ENCODE results near the gene CBFA2T3.

CBFA2T3 gene

DNA sequence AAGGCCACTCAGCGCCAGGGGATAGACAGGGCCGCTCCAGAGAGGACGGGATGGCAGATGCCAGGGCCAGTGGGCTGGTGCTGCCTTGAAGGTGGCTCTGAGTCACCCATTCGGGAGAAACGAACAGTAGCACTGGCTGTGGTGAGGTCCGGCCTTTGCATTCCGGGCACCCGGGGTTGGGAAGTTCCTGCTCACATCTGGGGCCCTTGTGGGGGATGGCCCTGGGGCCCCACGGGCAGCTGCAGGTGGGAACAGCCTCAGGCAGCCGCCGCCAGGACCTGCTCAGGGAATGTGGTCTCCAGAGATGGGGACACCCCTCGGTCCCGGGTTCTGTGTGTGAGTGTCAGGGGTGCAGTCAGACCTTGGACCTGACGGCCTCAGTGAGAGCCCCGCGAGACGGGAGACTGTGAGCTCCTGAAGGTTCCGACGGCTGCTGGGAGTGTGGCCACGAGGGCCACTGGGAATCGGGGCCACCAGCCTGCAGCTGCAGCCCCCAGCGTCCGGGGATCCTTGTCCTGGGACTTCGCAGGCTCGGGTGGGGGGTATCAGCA lies 1.4 kb downstream of the CBFA2T3 start:
- no peak for DNase-seq (ENCODE audit: low spot score)
- TF ChIP-seq, protein P1, sequence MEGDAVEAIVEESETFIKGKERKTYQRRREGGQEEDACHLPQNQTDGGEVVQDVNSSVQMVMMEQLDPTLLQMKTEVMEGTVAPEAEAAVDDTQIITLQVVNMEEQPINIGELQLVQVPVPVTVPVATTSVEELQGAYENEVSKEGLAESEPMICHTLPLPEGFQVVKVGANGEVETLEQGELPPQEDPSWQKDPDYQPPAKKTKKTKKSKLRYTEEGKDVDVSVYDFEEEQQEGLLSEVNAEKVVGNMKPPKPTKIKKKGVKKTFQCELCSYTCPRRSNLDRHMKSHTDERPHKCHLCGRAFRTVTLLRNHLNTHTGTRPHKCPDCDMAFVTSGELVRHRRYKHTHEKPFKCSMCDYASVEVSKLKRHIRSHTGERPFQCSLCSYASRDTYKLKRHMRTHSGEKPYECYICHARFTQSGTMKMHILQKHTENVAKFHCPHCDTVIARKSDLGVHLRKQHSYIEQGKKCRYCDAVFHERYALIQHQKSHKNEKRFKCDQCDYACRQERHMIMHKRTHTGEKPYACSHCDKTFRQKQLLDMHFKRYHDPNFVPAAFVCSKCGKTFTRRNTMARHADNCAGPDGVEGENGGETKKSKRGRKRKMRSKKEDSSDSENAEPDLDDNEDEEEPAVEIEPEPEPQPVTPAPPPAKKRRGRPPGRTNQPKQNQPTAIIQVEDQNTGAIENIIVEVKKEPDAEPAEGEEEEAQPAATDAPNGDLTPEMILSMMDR (IDR thresholded peaks at IDR 0.05; ENCODE audit: extremely low read depth, missing control alignments): no peak

DNA sequence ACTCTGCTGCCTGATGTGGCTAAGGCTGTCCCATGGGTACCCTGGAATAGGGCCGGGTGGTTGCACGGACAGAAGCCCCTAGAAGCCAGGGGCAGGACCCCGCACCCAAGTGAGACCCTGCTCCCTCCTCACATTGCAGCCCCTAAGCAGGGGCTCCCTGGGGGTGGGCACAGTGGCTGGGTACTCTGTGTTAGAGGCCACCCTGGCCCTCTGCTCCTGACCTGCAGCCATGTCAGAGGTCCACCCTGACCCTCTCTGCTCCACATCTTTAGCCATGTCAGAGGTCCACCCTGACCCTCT lies 2.1 kb downstream of the CBFA2T3 start:
- no peak for DNase-seq (ENCODE audit: low spot score)
- TF ChIP-seq, protein P1 (IDR thresholded peaks at IDR 0.05; ENCODE audit: extremely low read depth, missing control alignments): no peak

DNA sequence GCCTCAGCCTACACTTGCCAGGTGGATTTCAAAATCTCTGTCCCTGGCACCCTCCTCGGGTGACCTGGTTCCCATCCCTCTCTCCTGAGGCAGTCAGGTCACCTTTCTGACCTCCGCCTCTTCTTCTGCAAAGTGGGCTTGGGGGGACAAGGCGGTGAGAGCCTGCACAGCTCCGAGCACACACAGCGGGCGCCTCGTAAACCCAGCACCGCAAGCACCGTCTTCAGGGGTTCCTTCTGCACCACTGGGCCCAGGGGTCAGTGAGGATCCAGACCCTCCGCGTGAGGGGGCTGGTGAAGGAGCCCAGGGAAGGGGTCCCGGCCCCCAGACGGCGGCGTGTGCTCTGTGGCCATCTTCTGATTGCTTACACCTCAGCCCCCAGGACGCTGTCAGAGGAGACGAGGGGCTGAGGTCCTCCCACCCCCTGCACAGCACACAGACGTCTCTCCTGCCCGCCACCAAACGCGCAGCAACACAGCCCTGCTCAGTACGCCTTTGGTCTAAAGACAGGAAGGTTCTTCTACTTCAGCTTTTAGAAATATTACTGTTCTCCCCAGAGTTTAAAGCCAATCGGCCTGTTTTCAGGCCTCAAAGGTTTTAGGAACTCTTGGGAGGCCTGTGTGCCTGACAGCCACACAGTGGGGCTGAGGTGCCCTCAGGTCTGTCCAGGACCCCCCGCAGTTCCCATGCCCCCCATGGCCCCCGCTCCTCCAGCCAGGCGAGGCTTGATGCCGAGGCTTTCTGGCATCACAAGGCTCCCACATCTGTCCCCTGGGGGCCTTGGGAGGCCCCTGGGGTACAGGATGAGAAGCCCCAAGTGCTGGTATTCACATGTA lies 2.7 kb downstream of the CBFA2T3 start:
- DNase-seq (ENCODE audit: low spot score): no peak
- TF ChIP-seq, protein P1 (IDR thresholded peaks at IDR 0.05; ENCODE audit: extremely low read depth, missing control alignments): no peak

DNA sequence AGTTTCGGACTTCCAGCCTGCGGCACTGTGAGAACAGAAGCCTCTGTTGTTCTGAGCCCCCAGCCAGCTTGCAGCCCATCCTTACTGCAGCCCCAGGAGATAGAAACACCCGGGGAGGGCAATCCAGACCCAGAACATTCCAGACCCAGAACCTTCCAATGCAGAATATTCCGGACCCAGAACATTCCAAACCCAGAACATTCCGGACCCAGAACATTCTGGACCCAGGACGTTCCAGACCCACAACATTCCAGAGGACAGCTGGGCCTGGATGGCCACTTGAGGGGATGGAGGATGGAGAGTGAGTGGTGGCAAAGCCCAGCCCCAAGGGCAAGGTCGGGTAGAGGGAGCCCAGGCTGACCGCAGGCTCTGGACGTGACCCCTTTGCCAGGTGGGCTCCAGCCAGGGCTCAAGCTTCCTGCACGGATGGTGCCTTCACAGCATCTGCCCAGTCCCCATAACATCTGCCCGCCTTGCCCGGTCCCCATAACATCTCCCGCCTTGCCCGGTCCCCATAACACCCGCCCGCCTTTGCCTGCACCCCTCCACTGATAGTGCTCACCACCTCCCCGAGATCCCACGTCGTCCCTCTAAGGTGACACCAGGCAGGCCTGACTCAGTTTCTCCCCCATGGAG lies 3.5 kb downstream of the CBFA2T3 start:
- no peak for DNase-seq (ENCODE audit: low spot score)

DNA sequence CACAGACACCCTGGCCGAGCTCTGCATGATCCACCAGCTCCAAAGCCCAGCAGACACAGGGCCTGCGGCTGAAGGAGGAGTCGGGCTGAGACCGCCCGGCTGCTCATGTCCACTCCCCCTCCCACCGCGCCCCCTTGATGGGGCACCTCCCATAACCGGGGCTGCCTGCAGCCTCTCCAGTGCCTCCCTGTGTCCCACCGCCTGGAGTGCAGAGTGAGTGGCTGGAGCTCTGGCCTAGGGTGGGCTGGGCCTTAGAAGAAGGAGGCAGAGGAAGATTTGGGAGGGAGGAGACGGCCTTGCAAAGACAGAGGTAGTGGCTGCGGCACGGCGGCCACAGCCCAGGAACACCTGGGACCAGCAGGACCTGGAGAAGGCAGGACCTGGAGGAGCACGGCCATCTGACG lies 4.0 kb downstream of the CBFA2T3 start:
- TF ChIP-seq, protein P1 (IDR thresholded peaks at IDR 0.05; ENCODE audit: extremely low read depth, missing control alignments): no peak
- peak; percentile 62 for DNase-seq (ENCODE audit: low spot score)

More for the DNA sequence above, 3.5 kb downstream of the CBFA2T3 start:
- TF ChIP-seq, protein P1 (IDR thresholded peaks at IDR 0.05; ENCODE audit: extremely low read depth, missing control alignments): no peak

DNA sequence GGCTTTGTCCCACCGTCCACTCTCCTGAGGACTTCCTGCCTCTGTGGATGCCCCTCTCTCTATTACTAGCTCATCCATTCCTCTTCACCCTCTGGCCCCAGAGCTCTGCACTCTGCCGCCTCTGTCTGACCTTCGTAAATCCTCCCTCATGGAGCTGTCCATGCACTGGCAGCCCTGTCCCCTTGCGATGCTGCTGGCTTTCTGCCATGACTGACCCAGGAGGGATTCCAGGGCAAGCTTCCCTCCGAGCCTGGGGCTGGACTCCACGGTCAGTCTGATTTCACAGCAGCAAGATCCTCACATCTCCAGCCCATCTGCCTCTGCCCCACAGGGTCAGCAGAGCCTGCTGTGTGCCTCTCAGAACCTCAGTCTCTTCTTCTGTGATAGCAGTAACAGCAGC lies 4.7 kb downstream of the CBFA2T3 start:
- TF ChIP-seq, protein P1 (IDR thresholded peaks at IDR 0.05; ENCODE audit: extremely low read depth, missing control alignments): no peak
- no peak for DNase-seq (ENCODE audit: low spot score)

Data from GM20000 (cell line).